Activated CD4-positive, alpha-beta memory T cell treated with anti-CD3 and anti-CD28 coated beads, Interleukin-2, amount 10 ng/mL, durations not matched to agents 7 days and 5 days (primary cell): ENCODE results near the gene CCDC154. TPM values are rescaled to one million over a fixed set of nuclear protein-coding genes. Genes with fewer than 3 reads are reported as not detected.

ENCODE experiments used
- CTCF ChIA-PET: fragments of 350-600 bp; sonication (Branson Sonifier 250); formaldehyde crosslinking; loops from one replicate; lab custom pipeline; 2021; ENCODE audit warnings: antibody characterized with exemption, inconsistent platforms; lab: Charles Lee
- POLR2A ChIA-PET: fragments of 350-600 bp; sonication (Branson Sonifier 250); formaldehyde crosslinking; loops from one replicate; lab custom pipeline; 2021; ENCODE audit warnings: antibody characterized with exemption; lab: Charles Lee
- DNase-seq: peaks from one replicate; pipeline ENCODE4 v3.0.0-alpha.2; 2020
- H3K27ac Mint-ChIP-seq: one replicate; pipeline ENCODE4 v1.8.0; 2021; ENCODE audit warnings: mild to moderate bottlenecking, mixed read lengths
- H3K27me3 Mint-ChIP-seq: one replicate; pipeline ENCODE4 v1.8.0; 2021; ENCODE audit warnings: mixed read lengths
- H3K36me3 Mint-ChIP-seq: one replicate; pipeline ENCODE4 v1.8.0; 2021; ENCODE audit warnings: low read depth, mixed read lengths
- H3K4me1 Mint-ChIP-seq: one replicate; pipeline ENCODE4 v1.8.0; 2021; ENCODE audit warnings: mixed read lengths
- H3K4me3 Mint-ChIP-seq: one replicate; pipeline ENCODE4 v1.8.0; 2021; ENCODE audit warnings: mild to moderate bottlenecking, mixed read lengths
- H3K9me3 Mint-ChIP-seq: one replicate; pipeline ENCODE4 v1.8.0; 2021; ENCODE audit warnings: mixed read lengths
- total RNA-seq, 2 experiments: library from RNA; stranded (reverse); gene quantifications; one replicate each; pipeline ENCODE4 v1.2.3, GENCODE V29; 2021

Gene CCDC154
- total RNA-seq, 2 experiments from 2014 or later: 1.6 to 2.2 TPM

DNA sequence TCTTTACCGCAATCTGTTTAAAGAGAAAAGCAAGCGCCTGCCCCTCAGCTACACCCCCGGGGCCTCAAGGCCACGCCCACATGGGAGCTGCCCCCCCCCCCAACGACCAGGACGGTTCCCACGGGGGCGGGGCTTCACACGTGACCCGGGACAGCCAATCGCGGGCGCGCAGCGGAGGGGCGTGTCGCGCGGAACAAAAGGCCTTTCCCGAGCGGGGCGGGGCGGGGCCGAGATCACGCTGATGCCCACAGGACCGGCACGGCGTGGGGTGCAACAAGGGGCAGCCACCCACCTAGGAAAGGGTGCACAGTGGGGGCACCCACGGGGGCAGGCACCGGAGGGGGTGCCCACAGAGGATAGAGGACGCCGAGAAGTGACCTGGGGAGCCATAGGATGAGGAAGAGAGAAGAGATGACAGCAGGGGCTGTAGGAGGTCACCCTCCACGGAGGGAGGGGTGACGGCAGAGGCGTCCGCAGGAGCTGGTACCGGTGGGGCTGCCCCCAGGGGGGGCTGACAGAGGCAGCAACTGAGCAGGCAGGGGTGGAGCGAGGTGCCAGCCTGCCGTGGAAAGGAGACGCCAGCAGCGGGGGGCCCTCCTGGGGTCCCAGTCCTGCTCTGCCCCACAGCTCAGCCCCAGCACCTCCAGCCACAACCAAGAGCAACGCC is 36.1 kb downstream of the CCDC154 start:
- Mint-ChIP-seq H3K27me3 (no peaks in the 10 kb centered on the region), H3K4me1 (peaks cover 19% of the 10 kb centered on the region), H3K9me3 (no peaks in the 10 kb centered on the region), H3K27ac (no peak overlapping the region), H3K36me3 (peaks cover 6% of the 10 kb centered on the region), H3K4me3 (peak overlapping the region; percentile 59)
- DNase-seq: peak; percentile 93
- CTCF ChIA-PET: no interaction called here
- POLR2A ChIA-PET: interaction anchor here (0.6 to 1.4 kb wide), 4 partner anchors 12 to 30 kb away, joined by 3 to 5 read pairs (median 4); partner anchors contain the start of gene UQCC4

DNA sequence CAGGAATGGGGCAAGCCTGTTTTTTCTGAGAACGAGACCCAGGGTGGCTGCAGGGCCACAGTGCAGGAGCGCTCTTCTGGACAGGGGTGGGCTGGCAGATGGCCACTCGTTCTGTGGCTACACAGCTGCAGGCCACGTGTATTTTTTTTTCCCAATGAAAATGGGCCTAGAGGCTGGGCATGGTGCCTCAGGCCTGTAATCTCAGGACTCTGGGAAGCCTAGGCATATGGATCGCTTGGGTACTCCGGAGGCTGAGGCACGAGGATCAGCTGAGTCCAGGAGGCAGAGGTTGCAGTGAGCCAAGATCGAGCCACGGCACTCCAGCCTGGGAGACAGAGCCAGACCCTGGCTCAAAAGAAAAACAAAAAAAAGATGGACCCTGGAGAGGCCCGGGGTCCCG is 36.6 kb downstream of the CCDC154 start:
- Mint-ChIP-seq H3K27me3 (no peaks in the 10 kb centered on the region), H3K36me3 (peaks cover 6% of the 10 kb centered on the region), H3K4me1 (peaks cover 19% of the 10 kb centered on the region), H3K27ac (no peak overlapping the region), H3K9me3 (no peaks in the 10 kb centered on the region), H3K4me3 (no peak overlapping the region)
- POLR2A ChIA-PET: interaction anchor here (0.6 to 1.4 kb wide), 4 partner anchors 13 to 29 kb away, joined by 3 to 5 read pairs (median 4); partner anchors contain the start of gene UQCC4
- CTCF ChIA-PET: interaction anchor here (0.7 kb wide), 1 partner anchor 71 kb away, joined by 3 read pairs; no protein-coding TSS in a partner anchor
- DNase-seq: no peak

- POLR2A ChIA-PET: no interaction called here
- peaks cover 8% of the 10 kb centered on the region for H3K36me3 Mint-ChIP-seq
- DNase-seq: no peak
- peaks cover 9% of the 10 kb centered on the region for H3K4me1 Mint-ChIP-seq
- H3K27me3 Mint-ChIP-seq: no peaks in the 10 kb centered on the region
- no peak overlapping the region for H3K27ac Mint-ChIP-seq
- H3K9me3 Mint-ChIP-seq: no peaks in the 10 kb centered on the region
- CTCF ChIA-PET: no interaction called here
- H3K4me3 Mint-ChIP-seq: no peak overlapping the region
Observed at GRCh38 chr16:1403733-1404132, 40.6 kb downstream of the CCDC154 start.

- Mint-ChIP-seq H3K4me3 (no peak overlapping the region), H3K27me3 (no peaks in the 10 kb centered on the region), H3K4me1 (peaks cover 5% of the 10 kb centered on the region), H3K27ac (no peak overlapping the region), H3K9me3 (no peaks in the 10 kb centered on the region), H3K36me3 (peaks cover 8% of the 10 kb centered on the region)
- DNase-seq: no peak
- CTCF ChIA-PET: no interaction called here
- POLR2A ChIA-PET: no interaction called here
Observed at GRCh38 chr16:1403036-1403435, 41.3 kb downstream of the CCDC154 start.

DNA sequence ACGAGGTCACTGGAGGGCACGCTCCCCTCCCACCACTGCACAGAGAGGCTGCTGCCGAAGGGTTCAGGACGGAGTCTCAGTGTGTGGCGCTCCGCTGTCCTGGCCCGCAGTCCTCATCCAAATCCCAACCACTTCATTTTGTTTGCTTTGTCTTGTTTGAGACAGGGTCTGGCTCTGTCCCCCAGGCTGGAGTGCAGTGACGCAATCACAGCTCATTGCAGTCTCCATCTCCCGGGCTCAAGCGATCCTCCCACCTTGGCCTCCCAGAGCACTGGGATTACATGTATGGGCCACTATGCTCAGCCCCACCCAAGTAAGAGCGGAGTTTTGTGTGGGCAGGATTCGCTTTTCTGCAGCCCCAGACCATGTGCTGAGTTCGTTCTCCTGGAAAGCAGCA is 42.6 kb downstream of the CCDC154 start:
- Mint-ChIP-seq H3K4me1 (no peaks in the 10 kb centered on the region), H3K36me3 (peaks cover 9% of the 10 kb centered on the region), H3K9me3 (no peaks in the 10 kb centered on the region), H3K27me3 (no peaks in the 10 kb centered on the region), H3K27ac (no peak overlapping the region), H3K4me3 (no peak overlapping the region)
- no peak for DNase-seq
- ChIA-PET POLR2A (no interaction called here), CTCF (interaction anchor here (0.5 kb wide), 1 partner anchor 1488 kb away, joined by 3 read pairs; no protein-coding TSS in a partner anchor)

GRCh38 chr16:1401061-1401757 is 43.1 kb downstream of the CCDC154 start:
- H3K36me3 Mint-ChIP-seq: peaks cover 10% of the 10 kb centered on the region
- ChIA-PET POLR2A (no interaction called here), CTCF (interaction anchor here (0.5 kb wide), 1 partner anchor 1488 kb away, joined by 3 read pairs; no protein-coding TSS in a partner anchor)
- no peaks in the 10 kb centered on the region for H3K9me3 Mint-ChIP-seq
- no peaks in the 10 kb centered on the region for H3K4me1 Mint-ChIP-seq
- H3K4me3 Mint-ChIP-seq: no peak overlapping the region
- no peak for DNase-seq
- H3K27ac Mint-ChIP-seq: no peak overlapping the region
- H3K27me3 Mint-ChIP-seq: no peaks in the 10 kb centered on the region

- Mint-ChIP-seq H3K9me3 (no peaks in the 10 kb centered on the region), H3K36me3 (peaks cover 10% of the 10 kb centered on the region), H3K27me3 (no peaks in the 10 kb centered on the region), H3K4me3 (no peak overlapping the region), H3K27ac (no peak overlapping the region), H3K4me1 (no peaks in the 10 kb centered on the region)
- ChIA-PET POLR2A (no interaction called here), CTCF (interaction anchor here (0.5 kb wide), 1 partner anchor 102 kb away, joined by 3 read pairs; no protein-coding TSS in a partner anchor)
- no peak for DNase-seq
Observed at GRCh38 chr16:1398826-1399581, 45.4 kb downstream of the CCDC154 start.

DNA sequence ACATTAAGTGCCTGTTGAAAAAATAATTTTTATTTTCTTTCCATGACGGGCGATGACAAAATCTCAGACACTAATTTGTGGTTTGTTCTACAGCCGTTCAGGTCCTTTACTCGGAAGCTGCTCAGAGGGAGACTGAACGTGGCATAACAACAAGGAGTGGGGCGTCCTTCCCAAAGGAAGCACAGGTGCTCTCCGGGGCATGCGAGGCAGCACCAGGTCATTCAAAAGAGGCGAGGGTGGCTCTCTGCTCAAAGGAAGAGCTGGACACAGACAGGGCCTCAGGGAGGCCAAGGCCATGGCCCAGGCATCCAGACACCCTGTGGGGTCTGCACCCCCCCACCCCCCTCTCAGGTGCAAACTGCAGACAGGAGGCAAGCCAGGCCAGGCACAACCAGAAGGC is 46.0 kb downstream of the CCDC154 start:
- no peak overlapping the region for H3K27ac Mint-ChIP-seq
- H3K36me3 Mint-ChIP-seq: peaks cover 10% of the 10 kb centered on the region
- CTCF ChIA-PET: no interaction called here

DNA sequence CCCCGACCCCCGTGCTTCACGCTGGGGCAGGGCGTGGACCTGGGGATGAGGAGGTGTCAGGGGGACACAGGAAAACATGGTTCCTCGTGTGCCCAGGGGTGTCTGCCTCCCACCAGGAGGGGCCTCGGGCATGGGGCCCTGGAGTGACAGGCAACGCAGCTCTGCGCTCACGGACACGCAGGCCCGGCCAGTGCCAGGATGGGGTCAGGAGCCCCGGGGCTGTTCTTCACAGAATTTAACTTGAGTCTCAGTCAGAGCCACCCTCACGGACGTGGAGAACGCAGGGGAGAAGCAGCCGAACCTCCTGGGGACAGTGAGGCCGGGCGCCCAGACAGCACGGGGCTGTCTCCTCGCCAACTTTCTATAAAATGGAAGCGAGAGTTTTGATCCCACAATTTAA is 46.6 kb downstream of the CCDC154 start:
- H3K4me1 Mint-ChIP-seq: no peaks in the 10 kb centered on the region
- H3K36me3 Mint-ChIP-seq: peaks cover 10% of the 10 kb centered on the region
- H3K27me3 Mint-ChIP-seq: no peaks in the 10 kb centered on the region
- H3K27ac Mint-ChIP-seq: no peak overlapping the region
- ChIA-PET CTCF (no interaction called here), POLR2A (no interaction called here)
- H3K9me3 Mint-ChIP-seq: no peaks in the 10 kb centered on the region
- no peak overlapping the region for H3K4me3 Mint-ChIP-seq
- no peak for DNase-seq

More for the DNA sequence above, 46.0 kb downstream of the CCDC154 start:
- Mint-ChIP-seq H3K9me3 (no peaks in the 10 kb centered on the region), H3K4me3 (no peak overlapping the region), H3K4me1 (no peaks in the 10 kb centered on the region), H3K27me3 (no peaks in the 10 kb centered on the region)
- POLR2A ChIA-PET: no interaction called here
- no peak for DNase-seq

- no peaks in the 10 kb centered on the region for H3K9me3 Mint-ChIP-seq
- no peaks in the 10 kb centered on the region for H3K4me1 Mint-ChIP-seq
- ChIA-PET CTCF (no interaction called here), POLR2A (interaction anchor here (1.3 kb wide), 1 partner anchor 15 kb away, joined by 3 read pairs; no protein-coding TSS in a partner anchor)
- no peaks in the 10 kb centered on the region for H3K27me3 Mint-ChIP-seq
- no peak for DNase-seq
- peaks cover 2% of the 10 kb centered on the region for H3K36me3 Mint-ChIP-seq
- no peak overlapping the region for H3K4me3 Mint-ChIP-seq
- no peak overlapping the region for H3K27ac Mint-ChIP-seq
Observed at GRCh38 chr16:1395444-1396031, 48.8 kb downstream of the CCDC154 start.

GRCh38 chr16:1394367-1394951 is 49.9 kb downstream of the CCDC154 start:
- no peaks in the 10 kb centered on the region for H3K9me3 Mint-ChIP-seq
- ChIA-PET POLR2A (no interaction called here), CTCF (no interaction called here)

DNA sequence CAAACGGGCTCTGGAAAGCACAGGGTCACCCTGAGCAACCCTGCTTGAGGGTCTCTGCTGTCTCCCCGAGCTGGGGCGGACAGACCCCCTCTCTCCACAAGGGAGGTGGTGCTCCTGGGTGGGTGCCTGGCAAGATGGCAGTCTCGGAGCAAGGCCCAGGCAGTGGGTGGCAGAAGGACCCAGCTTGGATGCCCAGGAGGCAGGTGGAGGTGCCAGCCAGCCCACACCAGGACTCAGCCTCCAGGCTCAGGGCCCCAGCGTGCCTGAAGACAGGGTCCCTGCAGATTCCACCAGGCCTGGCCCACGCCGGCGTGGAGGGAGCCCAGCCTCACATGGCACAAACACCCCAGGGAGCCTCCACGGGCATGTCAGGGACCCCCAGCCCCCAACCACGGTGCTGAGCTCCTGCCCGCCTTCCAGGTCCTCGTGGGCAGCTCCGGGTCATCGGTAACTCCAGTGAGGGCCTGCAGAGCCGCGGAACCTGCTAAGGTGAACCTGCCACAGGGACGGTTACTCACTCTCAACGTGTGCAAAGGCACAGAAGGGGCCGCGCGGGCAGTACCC is 50.7 kb downstream of the CCDC154 start:
- Mint-ChIP-seq H3K27ac (no peak overlapping the region), H3K9me3 (no peaks in the 10 kb centered on the region), H3K4me3 (no peak overlapping the region), H3K27me3 (no peaks in the 10 kb centered on the region), H3K36me3 (peaks cover 2% of the 10 kb centered on the region), H3K4me1 (no peaks in the 10 kb centered on the region)
- ChIA-PET POLR2A (no interaction called here), CTCF (no interaction called here)
- DNase-seq: no peak

More at GRCh38 chr16:1394367-1394951, 49.9 kb downstream of the CCDC154 start:
- H3K4me3 Mint-ChIP-seq: no peak overlapping the region
- peaks cover 2% of the 10 kb centered on the region for H3K36me3 Mint-ChIP-seq
- H3K27ac Mint-ChIP-seq: no peak overlapping the region
- no peak for DNase-seq
- H3K4me1 Mint-ChIP-seq: no peaks in the 10 kb centered on the region
- no peaks in the 10 kb centered on the region for H3K27me3 Mint-ChIP-seq
